ENCODE data around the gene PPP1R14D. TPM values are rescaled to one million over a fixed set of nuclear protein-coding genes. Genes with fewer than 3 reads are reported as not detected.

The PPP1R14D gene
- total RNA-seq, 1 donor from 2014 or later: not detected

GRCh38 chr15:40852529-40852928, 24.0 kb upstream of the PPP1R14D start:
- Mint-ChIP-seq H3K27ac (no peak overlapping the region), H3K4me1 (peaks cover 20% of the 10 kb centered on the region), H3K4me3 (no peak overlapping the region), H3K9me3 (no peaks in the 10 kb centered on the region), H3K27me3 (ENCODE audit: insufficient read depth, low read depth) (peaks cover 5% of the 10 kb centered on the region), H3K36me3 (no peaks in the 10 kb centered on the region)
- DNase-seq (ENCODE audit: low spot score): no peak
- no peaks in the 10 kb centered on the region for H3K36me3 ChIP-seq
- H3K79me2 ChIP-seq (ENCODE audit: low read depth): no peaks in the 10 kb centered on the region
- no peak overlapping the region for H3K27ac ChIP-seq
- H3F3A ChIP-seq (ENCODE audit: low read depth): peaks cover 8% of the 10 kb centered on the region
- TF ChIP-seq EZH2phosphoT487 (IDR thresholded peaks at IDR 0.05) (no peak), EZH2 (IDR thresholded peaks at IDR 0.05) (no peak)
- TF ChIP-seq, protein P1, sequence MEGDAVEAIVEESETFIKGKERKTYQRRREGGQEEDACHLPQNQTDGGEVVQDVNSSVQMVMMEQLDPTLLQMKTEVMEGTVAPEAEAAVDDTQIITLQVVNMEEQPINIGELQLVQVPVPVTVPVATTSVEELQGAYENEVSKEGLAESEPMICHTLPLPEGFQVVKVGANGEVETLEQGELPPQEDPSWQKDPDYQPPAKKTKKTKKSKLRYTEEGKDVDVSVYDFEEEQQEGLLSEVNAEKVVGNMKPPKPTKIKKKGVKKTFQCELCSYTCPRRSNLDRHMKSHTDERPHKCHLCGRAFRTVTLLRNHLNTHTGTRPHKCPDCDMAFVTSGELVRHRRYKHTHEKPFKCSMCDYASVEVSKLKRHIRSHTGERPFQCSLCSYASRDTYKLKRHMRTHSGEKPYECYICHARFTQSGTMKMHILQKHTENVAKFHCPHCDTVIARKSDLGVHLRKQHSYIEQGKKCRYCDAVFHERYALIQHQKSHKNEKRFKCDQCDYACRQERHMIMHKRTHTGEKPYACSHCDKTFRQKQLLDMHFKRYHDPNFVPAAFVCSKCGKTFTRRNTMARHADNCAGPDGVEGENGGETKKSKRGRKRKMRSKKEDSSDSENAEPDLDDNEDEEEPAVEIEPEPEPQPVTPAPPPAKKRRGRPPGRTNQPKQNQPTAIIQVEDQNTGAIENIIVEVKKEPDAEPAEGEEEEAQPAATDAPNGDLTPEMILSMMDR (IDR thresholded peaks at IDR 0.05): no peak
- no peaks in the 10 kb centered on the region for H4K20me1 ChIP-seq (ENCODE audit: low read depth)
- H3K4me2 ChIP-seq: no peak overlapping the region
- no peak overlapping the region for H2AFZ ChIP-seq (replicated peaks)
- H3K27me3 ChIP-seq: no peaks in the 10 kb centered on the region
- H3K4me1 ChIP-seq: peaks cover 7% of the 10 kb centered on the region
- H3K9me3 ChIP-seq (ENCODE audit: low read depth): no peaks in the 10 kb centered on the region
- no peak overlapping the region for H3K4me3 ChIP-seq
- no peak overlapping the region for H3K9ac ChIP-seq

DNA sequence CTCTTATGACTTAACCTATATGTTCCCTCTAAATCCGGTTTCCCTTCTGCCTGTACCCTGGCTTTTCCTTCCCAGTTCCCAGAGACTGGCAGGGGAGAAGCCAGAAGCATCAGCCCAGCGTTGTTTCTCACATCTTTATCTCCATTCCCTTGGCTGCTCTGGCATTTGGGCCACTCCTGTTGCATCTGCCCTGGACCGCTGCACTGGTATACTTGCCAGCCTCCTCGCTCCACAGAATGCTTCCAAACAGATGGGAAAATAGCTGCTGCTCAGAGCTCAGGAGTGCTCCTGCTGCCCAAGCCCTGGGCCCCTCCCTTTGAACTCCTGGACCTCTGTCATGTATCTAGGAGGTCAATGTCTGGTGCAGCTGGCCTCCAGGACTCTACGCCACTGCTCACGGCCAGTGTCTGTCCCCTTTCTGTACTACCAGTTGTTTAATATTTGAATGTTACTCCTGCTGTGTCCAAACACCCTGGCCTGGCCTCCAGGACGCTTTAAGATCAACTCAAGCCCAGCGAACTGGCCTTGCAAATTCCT, 22.1 kb upstream of the PPP1R14D start:
- Histone ChIP-seq H3K36me3 (no peaks in the 10 kb centered on the region), H3K79me2 (ENCODE audit: low read depth) (no peaks in the 10 kb centered on the region), H3K9ac (no peak overlapping the region), H3K9me3 (ENCODE audit: low read depth) (no peaks in the 10 kb centered on the region), H3K27me3 (peaks cover 1% of the 10 kb centered on the region), H3K4me3 (no peak overlapping the region), H3F3A (ENCODE audit: low read depth) (peaks cover 8% of the 10 kb centered on the region), H2AFZ (replicated peaks) (no peak overlapping the region), H3K27ac (no peak overlapping the region), H4K20me1 (ENCODE audit: low read depth) (no peaks in the 10 kb centered on the region), H3K4me2 (no peak overlapping the region), H3K4me1 (peaks cover 12% of the 10 kb centered on the region)
- Mint-ChIP-seq H3K4me3 (no peak overlapping the region), H3K27ac (no peak overlapping the region), H3K36me3 (no peaks in the 10 kb centered on the region), H3K4me1 (peaks cover 22% of the 10 kb centered on the region), H3K9me3 (no peaks in the 10 kb centered on the region), H3K27me3 (ENCODE audit: insufficient read depth, low read depth) (peaks cover 7% of the 10 kb centered on the region)
- DNase-seq (ENCODE audit: low spot score): no peak
- TF ChIP-seq EZH2phosphoT487 (IDR thresholded peaks at IDR 0.05) (no peak), EZH2 (IDR thresholded peaks at IDR 0.05) (no peak)
- TF ChIP-seq, protein P1 (IDR thresholded peaks at IDR 0.05): no peak

DNA sequence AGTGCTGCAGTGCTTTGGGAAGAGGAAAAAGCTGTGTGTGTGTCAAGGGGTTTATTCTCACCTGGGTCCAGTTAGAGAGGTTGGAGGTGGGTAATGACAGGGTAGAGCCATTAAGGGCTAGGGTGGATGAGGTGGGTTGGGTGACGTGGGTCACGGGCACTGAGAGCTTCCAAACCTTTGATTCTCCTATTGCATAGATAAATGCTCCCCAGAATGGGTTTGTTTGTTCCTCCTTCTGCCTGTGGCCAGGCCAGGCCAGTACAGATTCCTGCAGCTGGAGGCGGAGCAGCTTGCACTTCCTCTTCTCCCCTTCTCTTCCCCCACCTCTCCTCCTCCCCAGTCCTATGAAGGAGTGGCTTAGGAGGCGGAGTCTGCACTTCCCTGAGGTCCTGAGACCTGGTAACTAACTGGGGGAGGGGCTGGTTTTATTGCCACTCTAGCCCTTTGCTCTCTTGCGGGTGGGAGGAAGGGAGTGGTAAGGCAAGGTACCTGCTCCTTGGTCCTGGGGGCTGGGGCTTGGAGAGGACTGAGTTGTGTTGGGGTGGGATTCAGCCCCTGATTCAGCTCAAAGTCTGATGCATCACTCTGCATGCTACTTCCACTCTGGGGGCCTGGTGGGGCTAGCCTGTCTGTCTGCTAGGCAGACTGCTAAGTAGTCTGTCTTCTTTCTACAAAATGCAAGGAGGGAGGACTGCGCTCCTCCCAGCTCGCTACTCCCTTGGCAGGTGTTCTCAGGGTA, 18.9 kb upstream of the PPP1R14D start:
- Mint-ChIP-seq H3K4me1 (peaks cover 30% of the 10 kb centered on the region), H3K9me3 (no peaks in the 10 kb centered on the region), H3K36me3 (no peaks in the 10 kb centered on the region), H3K4me3 (peak overlapping the region; percentile 25), H3K27ac (no peak overlapping the region), H3K27me3 (ENCODE audit: insufficient read depth, low read depth) (peaks cover 26% of the 10 kb centered on the region)
- Histone ChIP-seq H3K4me3 (no peak overlapping the region), H3K4me1 (peaks cover 12% of the 10 kb centered on the region), H3F3A (ENCODE audit: low read depth) (peaks cover 20% of the 10 kb centered on the region), H3K9ac (no peak overlapping the region), H3K36me3 (no peaks in the 10 kb centered on the region), H3K79me2 (ENCODE audit: low read depth) (no peaks in the 10 kb centered on the region), H3K27me3 (peaks cover 34% of the 10 kb centered on the region), H4K20me1 (ENCODE audit: low read depth) (no peaks in the 10 kb centered on the region), H3K4me2 (peak overlapping the region; percentile 55), H2AFZ (replicated peaks) (peak overlapping the region; percentile 83), H3K9me3 (ENCODE audit: low read depth) (no peaks in the 10 kb centered on the region), H3K27ac (no peak overlapping the region)
- TF ChIP-seq, protein P1 (IDR thresholded peaks at IDR 0.05): no peak
- TF ChIP-seq EZH2phosphoT487 (IDR thresholded peaks at IDR 0.05) (no peak), EZH2 (IDR thresholded peaks at IDR 0.05) (no peak)
- DNase-seq (ENCODE audit: low spot score): peak; percentile 76

Data from neural progenitor cell (in vitro differentiated cells).